CD4-positive, alpha-beta memory T cell (primary cell): ENCODE data around the gene LMO7. TPM values are rescaled to one million over a fixed set of nuclear protein-coding genes. Genes with fewer than 3 reads are reported as not detected.
"Not testable (repeated sequence)": the region's sequence is repeated elsewhere in the genome, so short reads cannot be mapped to it uniquely, and the experiment has no call there.

Source experiments
- CTCF ChIA-PET: fragments of 350-600 bp; sonication (Branson Sonifier 250); formaldehyde crosslinking; loops from one replicate; lab custom pipeline; 2021; ENCODE audit warnings: inconsistent platforms; ENCODE audit not compliant: partially characterized antibody; lab: Charles Lee
- POLR2A ChIA-PET: fragments of 350-600 bp; sonication (Branson Sonifier 250); formaldehyde crosslinking; loops from one replicate; lab custom pipeline; 2021; ENCODE audit not compliant: partially characterized antibody; lab: Charles Lee
- DNase-seq, 5 donors: peaks; one replicate each; pipeline versions ENCODE4 v3.0.0 to v3.0.0-alpha.2; 2020 to 2022; ENCODE audit warnings: mixed read lengths in 1 of 5
- H3K27ac ChIP-seq: one replicate; pipeline ENCODE4 v1.7.0; 2013; ENCODE audit warnings: low read depth, low read length
- H3K27me3 ChIP-seq: 2 replicates; pipeline ENCODE4 v1.7.0; 2013; ENCODE audit warnings: mild to moderate bottlenecking, low read length, moderate library complexity; ENCODE audit not compliant: insufficient read depth
- H3K36me3 ChIP-seq: 2 replicates; pipeline ENCODE4 v1.7.0; 2013; ENCODE audit warnings: mild to moderate bottlenecking, low read length, moderate library complexity; ENCODE audit not compliant: insufficient read depth
- H3K4me1 ChIP-seq: 2 replicates; pipeline ENCODE4 v1.7.0; 2013; ENCODE audit warnings: mild to moderate bottlenecking, low read length, moderate library complexity; ENCODE audit not compliant: insufficient read depth
- H3K4me3 ChIP-seq, 2 donors: one replicate each; pipeline ENCODE4 v1.7.0; 2013; ENCODE audit warnings: low read length in 2 of 2, mild to moderate bottlenecking in 1 of 2
- H3K9me3 ChIP-seq, 2 donors: one replicate each; pipeline ENCODE4 v1.7.0; 2013; ENCODE audit warnings: low read length in 2 of 2, control low read depth in 1 of 2; ENCODE audit not compliant: control insufficient read depth in 1 of 2
- H3K27ac Mint-ChIP-seq, 7 donors: one replicate each; pipeline ENCODE4 v1.8.0; 2020 to 2021; ENCODE audit warnings: mixed read lengths in 7 of 7, mild to moderate bottlenecking in 6 of 7, inconsistent platforms in 3 of 7, moderate library complexity in 3 of 7
- H3K27me3 Mint-ChIP-seq, 2 donors: one replicate each; pipeline ENCODE4 v1.8.0; 2020 to 2021; ENCODE audit warnings: mixed read lengths in 2 of 2
- H3K36me3 Mint-ChIP-seq, 2 donors: one replicate each; pipeline ENCODE4 v1.8.0; 2020 to 2021; ENCODE audit warnings: mixed read lengths in 2 of 2, inconsistent platforms in 1 of 2, mild to moderate bottlenecking in 1 of 2
- H3K4me1 Mint-ChIP-seq, 4 donors: one replicate each; pipeline ENCODE4 v1.8.0; 2020 to 2021; ENCODE audit warnings: mixed read lengths in 4 of 4, mild to moderate bottlenecking in 1 of 4
- H3K4me3 Mint-ChIP-seq, 8 donors: one replicate each; pipeline ENCODE4 v1.8.0; 2020 to 2021; ENCODE audit warnings: mixed read lengths in 8 of 8, mild to moderate bottlenecking in 7 of 8, moderate library complexity in 6 of 8, inconsistent platforms in 3 of 8
- H3K9me3 Mint-ChIP-seq, 8 donors: one replicate each; pipeline ENCODE4 v1.8.0; 2020 to 2021; ENCODE audit warnings: mixed read lengths in 8 of 8, mild to moderate bottlenecking in 5 of 8, inconsistent platforms in 3 of 8, moderate library complexity in 1 of 8
- intact Hi-C: fragments of 100-400 bp; cut with micrococcal nuclease; formaldehyde crosslinking; loops from one replicate; pipeline ENCODE4 v1.15.1; 2023
- polyA plus RNA-seq, 2 donors: library from polyadenylated mRNA; unstranded; fragments of 300-500 nt; fragmentation: Illumina TruSeq; gene quantifications; one replicate each; pipeline ENCODE4 v1.2.3, GENCODE V29; 2021
- total RNA-seq, 2 experiments: library from RNA; stranded (reverse); gene quantifications; one replicate each; pipeline ENCODE4 v1.2.3, GENCODE V29; 2021

LMO7 gene
- total and polyA plus RNA-seq, 4 experiments from 2014 or later: 5.4 to 29.4 (median 20.0) TPM

DNA sequence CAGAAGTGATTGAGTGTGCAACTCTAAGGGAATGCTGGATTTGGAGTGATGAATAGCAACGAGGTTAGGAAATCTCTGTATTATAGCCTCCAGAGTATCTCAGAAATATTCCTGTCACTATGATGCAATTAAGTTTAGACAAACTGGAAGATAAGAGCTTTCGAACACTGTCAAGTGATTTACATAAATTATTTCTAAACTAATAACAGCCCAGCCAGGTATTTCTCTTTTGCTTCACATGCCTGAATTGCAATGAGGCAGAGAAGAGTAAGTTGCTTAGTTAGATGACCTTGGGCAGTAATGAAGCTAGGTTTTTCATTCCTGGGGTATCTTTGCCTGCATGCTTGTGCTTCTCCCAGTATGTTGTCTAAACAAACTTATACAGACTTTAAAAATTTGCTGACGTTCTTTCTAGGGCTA is 134.5 kb downstream of the LMO7 start:
- ChIA-PET CTCF (no interaction called here), POLR2A (no interaction called here)
- H3K27ac Mint-ChIP-seq: no peak overlapping the region
- no peaks in the 10 kb centered on the region for H3K27me3 ChIP-seq
- peaks cover 14% of the 10 kb centered on the region for H3K4me1 ChIP-seq
- no peak overlapping the region for H3K4me3 Mint-ChIP-seq
- no peaks in the 10 kb centered on the region for H3K36me3 ChIP-seq
- peaks cover 1 to 10% of the 10 kb centered on the region in 2 donors for H3K36me3 Mint-ChIP-seq
- no peaks in the 10 kb centered on the region for H3K9me3 ChIP-seq
- DNase-seq: no peak
- H3K4me3 ChIP-seq: no peak overlapping the region
- H3K9me3 Mint-ChIP-seq: peaks cover 0 to 3% (median 0%) of the 10 kb centered on the region in 8 donors
- intact Hi-C loops: no loop called here
- peaks cover 11 to 24% (median 16%) of the 10 kb centered on the region in 4 donors for H3K4me1 Mint-ChIP-seq
- H3K27ac ChIP-seq: no peak overlapping the region
- H3K27me3 Mint-ChIP-seq: no peaks in the 10 kb centered on the region

DNA sequence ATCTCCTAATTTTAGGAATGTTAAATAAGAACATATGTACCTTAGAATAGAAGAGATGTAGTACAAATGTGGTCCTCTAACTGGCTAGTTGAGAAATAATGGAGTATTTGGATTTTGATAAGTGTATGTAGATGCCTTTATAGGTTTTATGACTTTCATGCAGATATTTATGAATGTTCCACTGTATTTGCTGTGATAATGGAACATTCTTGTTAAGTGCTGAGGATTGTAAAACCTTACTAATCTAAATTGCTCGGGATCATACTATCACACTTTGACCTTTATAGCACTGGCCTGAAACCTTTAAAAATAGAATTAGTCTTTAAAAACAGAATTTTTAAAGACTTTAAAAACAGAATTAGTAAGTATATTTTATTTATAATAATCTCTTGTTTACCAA is 135.1 kb downstream of the LMO7 start:
- no peaks in the 10 kb centered on the region for H3K27me3 ChIP-seq
- intact Hi-C loops: no loop called here
- H3K27ac ChIP-seq: no peak overlapping the region
- peaks cover 13% of the 10 kb centered on the region for H3K4me1 ChIP-seq
- Mint-ChIP-seq H3K36me3 (peaks cover 1 to 7% of the 10 kb centered on the region in 2 donors), H3K4me3 (no peak overlapping the region), H3K4me1 (peaks cover 7 to 18% (median 10%) of the 10 kb centered on the region in 4 donors), H3K27me3 (no peaks in the 10 kb centered on the region), H3K9me3 (peaks cover 0 to 3% (median 0%) of the 10 kb centered on the region in 8 donors), H3K27ac (no peak overlapping the region)
- CTCF ChIA-PET: no interaction called here
- no peaks in the 10 kb centered on the region for H3K9me3 ChIP-seq
- H3K4me3 ChIP-seq: no peak overlapping the region
- POLR2A ChIA-PET: no interaction called here
- H3K36me3 ChIP-seq: no peaks in the 10 kb centered on the region
- DNase-seq: no peak

DNA sequence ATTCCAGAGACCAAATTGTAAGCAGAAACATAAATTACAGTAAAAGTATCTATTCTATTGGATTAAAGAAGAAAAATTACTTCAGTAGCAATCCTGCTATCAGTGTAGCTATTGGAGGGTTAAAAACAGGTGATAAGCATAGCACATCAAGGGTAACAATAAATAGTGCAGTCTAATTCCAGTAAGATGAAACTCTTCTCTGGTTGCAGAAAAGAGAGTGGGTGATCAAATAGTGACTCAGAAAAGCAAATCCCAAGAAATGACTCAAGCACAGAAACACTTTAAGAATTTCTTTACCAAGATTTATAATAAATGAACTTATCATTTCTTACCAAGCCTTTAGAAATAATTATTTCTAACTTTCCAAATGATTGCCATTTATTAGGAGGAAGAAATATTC is 135.7 kb downstream of the LMO7 start:
- CTCF ChIA-PET: no interaction called here
- H3K27ac ChIP-seq: no peak overlapping the region
- H3K9me3 Mint-ChIP-seq: peaks cover 0 to 3% (median 0%) of the 10 kb centered on the region in 8 donors
- H3K4me1 ChIP-seq: peaks cover 7% of the 10 kb centered on the region
- no peak overlapping the region for H3K4me3 ChIP-seq
- no peaks in the 10 kb centered on the region for H3K27me3 Mint-ChIP-seq
- no peaks in the 10 kb centered on the region for H3K27me3 ChIP-seq
- POLR2A ChIA-PET: no interaction called here
- H3K4me1 Mint-ChIP-seq: peaks cover 1 to 12% (median 6%) of the 10 kb centered on the region in 4 donors
- DNase-seq: no peak
- H3K27ac Mint-ChIP-seq: no peak overlapping the region
- H3K4me3 Mint-ChIP-seq: no peak overlapping the region
- no peaks in the 10 kb centered on the region for H3K36me3 ChIP-seq
- intact Hi-C loops: no loop called here
- no peaks in the 10 kb centered on the region for H3K9me3 ChIP-seq
- H3K36me3 Mint-ChIP-seq: peaks cover 2 to 7% of the 10 kb centered on the region in 2 donors

DNA sequence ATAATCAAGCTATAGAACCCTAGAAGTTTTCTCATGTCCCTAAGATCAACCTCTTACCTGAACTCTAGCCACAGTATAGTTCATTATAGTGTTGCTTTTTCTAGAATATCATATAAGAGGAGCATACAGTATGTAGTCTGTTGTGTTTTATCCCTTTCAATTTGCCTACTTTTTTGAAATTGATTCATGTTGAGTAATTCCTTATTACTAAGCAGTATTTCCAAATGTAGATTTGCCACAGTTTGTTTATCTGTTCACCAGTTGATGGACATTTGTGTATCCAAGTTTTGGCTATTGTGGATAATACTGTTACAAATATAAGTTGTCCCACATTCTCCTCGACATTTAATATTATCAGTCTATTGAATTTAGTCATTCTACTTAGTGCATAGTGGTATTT is 138.0 kb downstream of the LMO7 start:
- no peaks in the 10 kb centered on the region for H3K9me3 ChIP-seq
- no peaks in the 10 kb centered on the region for H3K4me1 ChIP-seq
- no peaks in the 10 kb centered on the region for H3K27me3 Mint-ChIP-seq
- intact Hi-C loops: no loop called here
- H3K36me3 Mint-ChIP-seq: peaks cover 7 to 15% of the 10 kb centered on the region in 2 donors
- no peaks in the 10 kb centered on the region for H3K27me3 ChIP-seq
- H3K9me3 Mint-ChIP-seq: peaks cover 0 to 8% (median 5%) of the 10 kb centered on the region in 8 donors
- CTCF ChIA-PET: no interaction called here
- no peak overlapping the region for H3K27ac ChIP-seq
- no peak overlapping the region for H3K27ac Mint-ChIP-seq
- no peak for DNase-seq
- H3K4me3 Mint-ChIP-seq: no peak overlapping the region
- POLR2A ChIA-PET: no interaction called here
- no peaks in the 10 kb centered on the region for H3K36me3 ChIP-seq
- peaks cover 0 to 9% (median 2%) of the 10 kb centered on the region in 4 donors for H3K4me1 Mint-ChIP-seq
- H3K4me3 ChIP-seq: no peak overlapping the region

DNA sequence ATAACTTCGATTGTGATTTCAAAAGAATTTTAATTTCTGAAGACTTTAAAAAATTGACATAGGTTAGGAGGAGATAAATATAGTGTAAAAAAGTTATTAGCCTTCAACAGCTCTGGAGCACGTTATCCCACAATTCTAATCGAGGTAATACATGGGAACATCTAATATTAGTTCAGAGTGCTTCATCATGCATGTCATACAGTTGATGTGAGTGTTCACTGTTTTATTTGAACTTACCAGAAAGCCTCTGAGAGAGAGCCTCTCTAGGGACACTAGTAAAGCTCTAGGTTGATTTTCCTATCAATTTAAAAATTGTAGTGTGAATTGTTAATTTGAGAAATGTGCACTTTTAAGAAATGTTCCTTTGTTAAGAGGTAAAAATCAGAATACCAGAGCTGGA is 140.4 kb downstream of the LMO7 start:
- DNase-seq: no peak
- Mint-ChIP-seq H3K9me3 (peaks cover 0 to 25% (median 19%) of the 10 kb centered on the region in 8 donors), H3K36me3 (peaks cover 18 to 27% of the 10 kb centered on the region in 2 donors), H3K4me1 (peaks cover 0 to 9% (median 2%) of the 10 kb centered on the region in 4 donors), H3K27me3 (no peaks in the 10 kb centered on the region), H3K4me3 (no peak overlapping the region), H3K27ac (no peak overlapping the region)
- no peak overlapping the region for H3K4me3 ChIP-seq
- ChIA-PET POLR2A (no interaction called here), CTCF (interaction anchor here (1.4 kb wide), 1 partner anchor 16 kb away, joined by 6 read pairs; no protein-coding TSS in a partner anchor)
- intact Hi-C loops: no loop called here
- H3K4me1 ChIP-seq: no peaks in the 10 kb centered on the region
- H3K9me3 ChIP-seq: no peaks in the 10 kb centered on the region
- H3K36me3 ChIP-seq: no peaks in the 10 kb centered on the region
- H3K27ac ChIP-seq: no peak overlapping the region
- H3K27me3 ChIP-seq: no peaks in the 10 kb centered on the region

DNA sequence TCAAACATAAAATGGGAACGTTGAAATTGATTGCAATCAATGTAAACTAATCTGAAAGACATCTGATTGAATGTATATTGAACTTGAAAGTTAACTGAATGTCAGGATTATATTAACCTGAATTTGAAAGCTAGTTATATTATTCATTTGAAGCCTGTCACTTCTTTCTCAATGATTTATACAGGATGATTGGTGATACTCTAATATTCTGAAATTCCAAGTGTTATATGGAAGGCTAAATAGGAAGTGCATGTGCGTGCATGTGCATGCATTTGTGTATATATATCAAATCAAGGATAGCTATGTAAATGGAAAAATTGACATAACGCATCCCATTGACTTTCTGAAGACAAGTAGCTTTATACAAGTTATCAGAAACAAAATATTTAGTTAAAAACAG is 143.3 kb downstream of the LMO7 start:
- ChIA-PET POLR2A (no interaction called here), CTCF (interaction anchor here (1.2 to 1.7 kb wide), 2 partner anchors 56 to 83 kb away, joined by 3 to 6 read pairs; no protein-coding TSS in a partner anchor)
- H3K27me3 Mint-ChIP-seq: no peaks in the 10 kb centered on the region
- H3K4me1 ChIP-seq: no peaks in the 10 kb centered on the region
- H3K4me1 Mint-ChIP-seq: peaks cover 0 to 1% (median 0%) of the 10 kb centered on the region in 4 donors
- no peaks in the 10 kb centered on the region for H3K27me3 ChIP-seq
- intact Hi-C loops: no loop called here
- peaks cover 23 to 29% of the 10 kb centered on the region in 2 donors for H3K36me3 Mint-ChIP-seq
- no peaks in the 10 kb centered on the region for H3K36me3 ChIP-seq
- peaks cover 0 to 32% (median 19%) of the 10 kb centered on the region in 8 donors for H3K9me3 Mint-ChIP-seq
- DNase-seq: no peak
- H3K27ac ChIP-seq: no peak overlapping the region
- H3K4me3 ChIP-seq: no peak overlapping the region
- no peaks in the 10 kb centered on the region for H3K9me3 ChIP-seq
- H3K27ac Mint-ChIP-seq: no peak overlapping the region
- H3K4me3 Mint-ChIP-seq: no peak overlapping the region

DNA sequence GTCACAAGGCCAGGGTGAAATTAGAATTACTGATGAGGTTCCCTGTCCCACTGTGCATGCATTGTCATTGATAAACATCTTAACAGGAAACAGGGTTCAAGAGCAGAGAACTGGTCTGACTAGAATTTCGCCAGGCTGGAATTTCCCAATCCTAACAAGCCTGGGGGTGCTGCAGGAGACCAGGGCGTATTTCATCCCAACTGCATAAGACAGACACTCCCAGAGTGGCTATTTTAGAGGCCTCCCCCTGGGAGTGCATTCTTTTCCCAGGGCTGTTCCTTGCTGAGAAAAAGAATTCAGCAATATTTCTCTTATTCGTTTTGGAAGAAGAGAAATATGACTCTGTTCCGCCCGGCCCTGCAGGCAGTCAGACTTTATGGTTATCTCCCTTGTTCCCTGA is 144.0 kb downstream of the LMO7 start:
- H3K27me3 ChIP-seq, H3K4me3 Mint-ChIP-seq, intact Hi-C loops, H3K36me3 ChIP-seq, DNase-seq, H3K27ac ChIP-seq, H3K9me3 ChIP-seq, H3K4me3 ChIP-seq, H3K4me1 ChIP-seq, H3K4me1 Mint-ChIP-seq, POLR2A ChIA-PET, H3K27me3 Mint-ChIP-seq, H3K27ac Mint-ChIP-seq: not testable (repeated sequence)
- CTCF ChIA-PET: interaction anchor here (1.2 to 1.7 kb wide), 2 partner anchors 56 to 84 kb away, joined by 3 to 6 read pairs; no protein-coding TSS in a partner anchor
- peaks cover 0 to 32% (median 19%) of the 10 kb centered on the region in 8 donors for H3K9me3 Mint-ChIP-seq
- H3K36me3 Mint-ChIP-seq: peaks cover 23 to 29% of the 10 kb centered on the region in 2 donors
